ENCODE measurements around the gene CSNK1D.
A peak's percentile ranks its signal among the peaks of the same experiment; 100 is the strongest.

CSNK1D gene

DNA sequence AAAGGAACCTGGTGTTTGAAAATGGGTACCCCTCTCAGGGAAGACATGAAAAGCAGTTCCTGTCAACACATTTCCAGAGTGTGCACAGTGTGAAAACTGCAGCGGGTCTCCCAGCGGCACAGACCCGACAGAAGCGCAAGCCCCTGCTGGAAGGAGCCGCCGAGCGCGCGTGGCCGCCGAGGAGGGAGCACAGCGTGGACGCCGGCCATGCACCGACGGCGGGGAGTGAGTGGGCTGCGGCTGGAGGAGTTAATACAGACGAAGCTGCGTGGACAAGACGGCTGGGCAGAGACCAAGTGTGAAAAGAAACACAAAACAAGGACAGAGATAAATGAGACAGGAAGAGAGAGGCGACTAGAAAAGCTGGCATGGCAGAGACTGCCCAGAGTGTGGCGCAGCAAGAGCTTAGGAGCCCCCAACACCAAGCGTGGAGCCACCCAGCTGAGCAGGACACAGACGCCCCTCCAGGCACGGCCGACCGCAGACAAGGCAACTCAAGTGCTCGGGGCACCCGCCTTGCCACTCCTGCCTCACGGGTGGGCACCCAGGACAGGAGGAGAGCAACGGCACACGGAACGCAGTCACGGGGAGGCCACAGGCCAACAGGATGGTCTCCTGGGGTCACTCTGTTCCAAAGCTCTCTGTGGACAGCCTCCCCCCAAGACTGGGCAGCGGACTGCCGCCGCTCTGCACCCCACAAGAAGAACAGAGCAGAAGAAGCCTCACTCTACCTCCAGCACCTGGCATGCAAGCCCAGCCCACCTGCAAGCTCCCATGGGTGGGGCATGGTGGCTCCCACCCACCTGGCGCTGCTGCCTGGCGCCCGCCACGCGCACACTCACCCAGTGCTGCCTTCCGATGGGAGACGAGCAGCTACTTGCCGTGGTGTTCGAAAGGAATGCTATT lies 28.1 kb downstream of the CSNK1D start:
- CTCF ChIA-PET, result interaction anchor here (0.7 to 1.4 kb wide), 3 partner anchors 9 to 140 kb away, joined by 3 to 8 read pairs (median 3); no protein-coding TSS in a partner anchor
- H3K4me1 ChIP-seq (ENCODE audit: control insufficient read depth, insufficient read depth, low read length), result no peaks in the 10 kb centered on the region
- H3K9me3 ChIP-seq (ENCODE audit: control insufficient read depth, insufficient read depth, low read depth, low read length), result no peaks in the 10 kb centered on the region

DNA sequence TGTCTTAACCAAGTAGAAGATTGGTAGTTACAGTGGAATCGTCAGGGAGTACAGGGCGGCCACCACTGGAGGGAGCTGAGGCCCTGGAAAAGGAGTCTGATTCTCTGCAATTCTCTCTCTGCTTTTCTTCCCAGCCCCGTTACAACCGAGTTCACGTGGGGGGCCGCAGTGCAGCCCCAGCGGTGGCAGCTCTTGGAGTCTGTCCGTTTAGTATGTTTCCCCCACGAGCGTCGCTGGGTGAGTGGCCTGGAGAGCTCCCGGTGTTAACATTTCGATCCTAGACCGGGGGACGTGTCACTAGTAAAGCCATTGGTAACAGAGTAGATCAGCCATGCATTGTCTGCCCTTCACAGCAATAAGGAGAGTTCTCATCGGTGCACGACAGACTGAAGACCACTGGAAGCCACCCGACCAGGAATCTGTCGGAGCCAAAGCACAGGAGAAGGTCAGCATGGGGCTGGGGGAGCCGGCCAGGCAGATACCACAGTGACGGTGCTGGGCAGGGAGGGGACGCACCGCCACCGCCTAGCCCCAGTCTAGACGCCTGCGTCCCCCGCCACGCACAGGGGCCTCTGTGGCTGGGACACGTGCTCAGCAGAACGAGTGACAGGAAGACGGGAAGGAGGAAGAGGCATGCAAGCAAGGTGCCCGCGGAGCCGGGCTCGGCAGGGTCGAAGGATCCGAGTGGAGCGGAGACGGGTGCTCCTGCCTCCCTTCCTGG lies 28.9 kb downstream of the CSNK1D start:
- Histone ChIP-seq H3K4me3 (ENCODE audit: low read depth, low read length) (no peak overlapping the region), H3K4me1 (ENCODE audit: control insufficient read depth, insufficient read depth, low read length) (no peaks in the 10 kb centered on the region), H3K9me3 (ENCODE audit: control insufficient read depth, insufficient read depth, low read depth, low read length) (no peaks in the 10 kb centered on the region), H3K27ac (ENCODE audit: extremely low read depth, low read depth, low read length) (0 out of 2 replicates have a peak overlapping the region, but pooled peaks have one; percentile 5), H3K36me3 (ENCODE audit: control insufficient read depth in 2 of 2, insufficient read depth in 1 of 2, low read length in 2 of 2) (peaks cover 24 to 98% of the 10 kb centered on the region in 2 experiments)
- peak; percentile 57 for TF ChIP-seq ZNF654 (tag by site-specific recombination; IDR thresholded peaks at IDR 0.05; ENCODE audit: low read depth)
- no peak for TF ChIP-seq HOXD13 (CRISPR knock-in tag; IDR thresholded peaks at IDR 0.05; ENCODE audit: borderline replicate concordance)
- peak; percentile 32; the same call in 1 of the 2 replicates for TF ChIP-seq ZNF600 (tag by site-specific recombination; IDR thresholded peaks at IDR 0.05)
- CTCF ChIA-PET, result interaction anchor here (0.8 to 1.0 kb wide), 4 partner anchors 9 to 55 kb away, joined by 3 read pairs; no protein-coding TSS in a partner anchor
- POLR2A ChIA-PET, result no interaction called here

More for the DNA sequence above, 28.1 kb downstream of the CSNK1D start:
- Histone ChIP-seq H3K27ac (ENCODE audit: extremely low read depth, low read depth, low read length) (peak overlapping the region; percentile 32; the same call in 1 of the 2 replicates), H3K4me3 (ENCODE audit: low read depth, low read length) (no peak overlapping the region), H3K36me3 (ENCODE audit: control insufficient read depth in 2 of 2, insufficient read depth in 1 of 2, low read length in 2 of 2) (peaks cover 32 to 98% of the 10 kb centered on the region in 2 experiments)
- POLR2A ChIA-PET, result interaction anchor here (0.8 kb wide), 1 partner anchor 9 kb away, joined by 3 read pairs; no protein-coding TSS in a partner anchor
- TF ChIP-seq, protein P1, sequence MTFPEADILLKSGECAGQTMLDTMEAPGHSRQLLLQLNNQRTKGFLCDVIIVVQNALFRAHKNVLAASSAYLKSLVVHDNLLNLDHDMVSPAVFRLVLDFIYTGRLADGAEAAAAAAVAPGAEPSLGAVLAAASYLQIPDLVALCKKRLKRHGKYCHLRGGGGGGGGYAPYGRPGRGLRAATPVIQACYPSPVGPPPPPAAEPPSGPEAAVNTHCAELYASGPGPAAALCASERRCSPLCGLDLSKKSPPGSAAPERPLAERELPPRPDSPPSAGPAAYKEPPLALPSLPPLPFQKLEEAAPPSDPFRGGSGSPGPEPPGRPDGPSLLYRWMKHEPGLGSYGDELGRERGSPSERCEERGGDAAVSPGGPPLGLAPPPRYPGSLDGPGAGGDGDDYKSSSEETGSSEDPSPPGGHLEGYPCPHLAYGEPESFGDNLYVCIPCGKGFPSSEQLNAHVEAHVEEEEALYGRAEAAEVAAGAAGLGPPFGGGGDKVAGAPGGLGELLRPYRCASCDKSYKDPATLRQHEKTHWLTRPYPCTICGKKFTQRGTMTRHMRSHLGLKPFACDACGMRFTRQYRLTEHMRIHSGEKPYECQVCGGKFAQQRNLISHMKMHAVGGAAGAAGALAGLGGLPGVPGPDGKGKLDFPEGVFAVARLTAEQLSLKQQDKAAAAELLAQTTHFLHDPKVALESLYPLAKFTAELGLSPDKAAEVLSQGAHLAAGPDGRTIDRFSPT (tag by site-specific recombination; IDR thresholded peaks at IDR 0.05), result peak; percentile 32; the same call in 1 of the 2 replicates
- TF ChIP-seq WT1 (tag by site-specific recombination; IDR thresholded peaks at IDR 0.05), result no peak
- peak; percentile 37; the same call in 1 of the 2 replicates for TF ChIP-seq GLIS2 (tag by site-specific recombination; IDR thresholded peaks at IDR 0.05)

DNA sequence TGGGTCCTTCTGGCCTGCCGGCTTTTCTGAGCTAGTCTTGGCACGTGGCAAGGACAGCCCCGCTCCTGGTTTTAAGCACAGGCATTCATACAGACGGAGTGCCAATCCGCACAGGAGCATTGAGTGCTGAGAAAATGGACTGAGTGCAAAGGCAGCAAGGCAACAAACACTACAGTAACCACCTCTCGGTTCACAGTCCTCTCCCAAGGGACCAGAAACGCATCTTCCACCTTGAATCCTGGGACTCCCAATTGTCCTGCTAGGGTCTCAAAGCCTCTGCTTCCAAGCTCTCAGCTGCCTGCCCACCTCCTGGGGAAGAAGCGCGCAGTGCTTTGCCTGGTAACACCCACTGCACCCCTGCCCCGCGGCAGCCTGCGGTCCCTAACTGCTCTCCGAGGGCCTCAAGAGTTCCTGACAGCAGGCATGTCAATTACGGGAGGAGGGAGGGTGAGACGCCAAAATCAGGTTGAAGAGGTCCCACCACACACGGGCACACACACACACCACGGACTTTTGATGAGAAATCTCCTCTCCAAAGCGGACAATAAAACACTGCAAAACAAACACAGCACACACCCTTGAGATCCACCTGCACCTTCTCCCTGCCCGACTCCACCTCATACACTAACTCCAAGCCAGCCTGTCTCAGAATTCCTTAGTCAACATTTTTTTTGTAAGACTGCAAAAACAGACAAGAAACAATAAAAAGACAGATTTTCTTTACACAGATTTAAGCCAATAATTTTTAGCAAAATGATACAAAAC lies 29.7 kb downstream of the CSNK1D start:
- Histone ChIP-seq H3K4me3 (ENCODE audit: low read depth, low read length) (no peak overlapping the region), H3K27ac (ENCODE audit: extremely low read depth, low read depth, low read length) (no peak overlapping the region), H3K36me3 (ENCODE audit: control insufficient read depth in 2 of 2, insufficient read depth in 1 of 2, low read length in 2 of 2) (peaks cover 20 to 94% of the 10 kb centered on the region in 2 experiments), H3K9me3 (ENCODE audit: control insufficient read depth, insufficient read depth, low read depth, low read length) (no peaks in the 10 kb centered on the region), H3K4me1 (ENCODE audit: control insufficient read depth, insufficient read depth, low read length) (peaks cover 2% of the 10 kb centered on the region)
- CTCF ChIA-PET, result interaction anchor here (0.8 to 1.3 kb wide), 6 partner anchors 8 to 213 kb away, joined by 3 to 4 read pairs (median 3); no protein-coding TSS in a partner anchor
- TF ChIP-seq ZNF138 (tag by site-specific recombination; IDR thresholded peaks at IDR 0.05; ENCODE audit: borderline replicate concordance), result no peak
- no peak for TF ChIP-seq ZNF37A (tag by site-specific recombination; IDR thresholded peaks at IDR 0.05)
- TF ChIP-seq ZBTB48 (tag by site-specific recombination; IDR thresholded peaks at IDR 0.05), result peak; percentile 16; the same call in 1 of the 2 replicates
- peak; percentile 97; the same call in 1 of the 2 replicates for TF ChIP-seq GLI4 (tag by site-specific recombination; IDR thresholded peaks at IDR 0.05)
- no peak for TF ChIP-seq ZNF776 (tag by site-specific recombination; IDR thresholded peaks at IDR 0.05; ENCODE audit: borderline replicate concordance)
- POLR2A ChIA-PET, result no interaction called here
